Central memory CD8-positive, alpha-beta T cell (primary cell): Measurements from ENCODE around the gene OOSP4B.
"Not testable (repeated sequence)": the region's sequence is repeated elsewhere in the genome, so short reads cannot be mapped to it uniquely, and the experiment has no call there.

Experiments used
- ATAC-seq: fragments of 150-1000 bp; cut with Tn5 transposase; replicated peaks from 2 replicates; pipeline ENCODE4 v1.10.0; 2022; ENCODE audit warnings: mild to moderate bottlenecking, moderate FRiP score, moderate number of reproducible peaks; ENCODE audit not compliant: poor library complexity, severe bottlenecking; ENCODE audit errors: extremely low read depth
- DNase-seq, 2 donors: peaks; one replicate each; pipeline ENCODE4 v3.0.0; 2021; ENCODE audit warnings: low spot score in 2 of 2
- H3K27ac Mint-ChIP-seq: one replicate; pipeline ENCODE4 v1.8.0; 2022; ENCODE audit warnings: low read depth, mild to moderate bottlenecking, moderate library complexity, mixed read lengths
- H3K27me3 Mint-ChIP-seq: one replicate; pipeline ENCODE4 v1.8.0; 2022; ENCODE audit warnings: mixed read lengths
- H3K36me3 Mint-ChIP-seq: one replicate; pipeline ENCODE4 v1.8.0; 2022; ENCODE audit warnings: mild to moderate bottlenecking, moderate library complexity, mixed read lengths; ENCODE audit not compliant: insufficient read depth
- H3K4me1 Mint-ChIP-seq: one replicate; pipeline ENCODE4 v1.8.0; 2022; ENCODE audit warnings: mixed read lengths
- H3K4me3 Mint-ChIP-seq: one replicate; pipeline ENCODE4 v1.8.0; 2022; ENCODE audit warnings: mild to moderate bottlenecking, moderate library complexity, mixed read lengths
- H3K9me3 Mint-ChIP-seq: one replicate; pipeline ENCODE4 v1.8.0; 2022; ENCODE audit warnings: mixed read lengths

OOSP4B gene

GRCh38 chr11:60071644-60072043, 54.7 kb downstream of the OOSP4B start:
- DNase-seq, H3K9me3 Mint-ChIP-seq, H3K27ac Mint-ChIP-seq, H3K4me3 Mint-ChIP-seq, H3K27me3 Mint-ChIP-seq, H3K4me1 Mint-ChIP-seq, ATAC-seq, H3K36me3 Mint-ChIP-seq: not testable (repeated sequence)

- Mint-ChIP-seq H3K36me3 (no peaks in the 10 kb centered on the region), H3K27me3 (peaks cover 18% of the 10 kb centered on the region), H3K4me3 (no peak overlapping the region), H3K27ac (no peak overlapping the region), H3K9me3 (no peaks in the 10 kb centered on the region), H3K4me1 (no peaks in the 10 kb centered on the region)
- no peak for ATAC-seq
- no peak for DNase-seq
Observed at GRCh38 chr11:60077216-60077817, 60.3 kb downstream of the OOSP4B start.

- Mint-ChIP-seq H3K4me3 (no peak overlapping the region), H3K4me1 (no peaks in the 10 kb centered on the region), H3K36me3 (no peaks in the 10 kb centered on the region), H3K27ac (no peak overlapping the region), H3K27me3 (peaks cover 23% of the 10 kb centered on the region), H3K9me3 (no peaks in the 10 kb centered on the region)
- ATAC-seq (no peak), DNase-seq (no peak)
Observed at GRCh38 chr11:60077981-60078380, 61.0 kb downstream of the OOSP4B start.

GRCh38 chr11:60078745-60079144, 61.8 kb downstream of the OOSP4B start:
- H3K4me1 Mint-ChIP-seq = no peaks in the 10 kb centered on the region
- H3K4me3 Mint-ChIP-seq = no peak overlapping the region
- H3K9me3 Mint-ChIP-seq = no peaks in the 10 kb centered on the region
- no peak for ATAC-seq
- H3K27ac Mint-ChIP-seq = no peak overlapping the region
- peaks cover 23% of the 10 kb centered on the region for H3K27me3 Mint-ChIP-seq
- no peaks in the 10 kb centered on the region for H3K36me3 Mint-ChIP-seq
- DNase-seq = no peak

- DNase-seq = no peak
- no peaks in the 10 kb centered on the region for H3K36me3 Mint-ChIP-seq
- no peak overlapping the region for H3K27ac Mint-ChIP-seq
- no peaks in the 10 kb centered on the region for H3K4me1 Mint-ChIP-seq
- H3K27me3 Mint-ChIP-seq = peaks cover 41% of the 10 kb centered on the region
- no peak for ATAC-seq
- no peaks in the 10 kb centered on the region for H3K9me3 Mint-ChIP-seq
- no peak overlapping the region for H3K4me3 Mint-ChIP-seq
Observed at GRCh38 chr11:60080535-60080934, 63.6 kb downstream of the OOSP4B start.
